H9 (cell line): ENCODE data around the gene CNOT6. TPM values are rescaled to one million over a fixed set of nuclear protein-coding genes. Genes with fewer than 3 reads are reported as not detected.

Source experiments
- DNase-seq: peaks from one replicate; pipeline ENCODE4 v3.0.0-alpha.2; 2017
- H2AFZ ChIP-seq: one replicate; pipeline ENCODE4 v1.6.1; 2013; ENCODE audit warnings: mild to moderate bottlenecking, low read length, control low read depth, moderate library complexity
- H2AK5ac ChIP-seq: 2 replicates; pipeline ENCODE4 v1.6.1; 2013; ENCODE audit warnings: low read length, control low read depth, mixed read lengths; ENCODE audit not compliant: insufficient read length
- H2BK120ac ChIP-seq: one replicate; pipeline ENCODE4 v1.6.1; 2013; ENCODE audit warnings: low read depth, mild to moderate bottlenecking, low read length, control low read depth, inconsistent platforms; ENCODE audit not compliant: poor library complexity, severe bottlenecking
- H2BK12ac ChIP-seq: 2 replicates; pipeline ENCODE4 v1.6.1; 2013; ENCODE audit warnings: low read length, control low read depth, mixed read lengths, low read depth; ENCODE audit not compliant: insufficient read length
- H2BK15ac ChIP-seq: 2 replicates; pipeline ENCODE4 v1.6.1; 2013; ENCODE audit warnings: low read depth, low read length, control low read depth
- H2BK20ac ChIP-seq: one replicate; pipeline ENCODE4 v1.6.1; 2013; ENCODE audit warnings: low read depth, mild to moderate bottlenecking, low read length, control low read depth, inconsistent platforms; ENCODE audit not compliant: poor library complexity, severe bottlenecking
- H2BK5ac ChIP-seq: 2 replicates; pipeline ENCODE4 v1.6.1; 2013; ENCODE audit warnings: low read length, control low read depth, mixed read lengths; ENCODE audit not compliant: insufficient read length
- H3K14ac ChIP-seq: 2 replicates; pipeline ENCODE4 v1.6.1; 2013; ENCODE audit warnings: low read length, control low read depth; ENCODE audit not compliant: insufficient read depth
- H3K18ac ChIP-seq: 2 replicates; pipeline ENCODE4 v1.6.1; 2013; ENCODE audit warnings: low read depth, mild to moderate bottlenecking, mixed read lengths, low read length, control low read depth; ENCODE audit not compliant: insufficient read length
- H3K23ac ChIP-seq: 2 replicates; pipeline ENCODE4 v1.6.1; 2013; ENCODE audit warnings: low read length, control low read depth, mixed read lengths, low read depth; ENCODE audit not compliant: insufficient read length
- H3K23me2 ChIP-seq: 2 replicates; pipeline ENCODE4 v1.6.1; 2013; ENCODE audit warnings: low read depth, mild to moderate bottlenecking, mixed read lengths, low read length, control low read depth; ENCODE audit not compliant: insufficient read length, poor library complexity, severe bottlenecking
- H3K27ac ChIP-seq: 2 replicates; pipeline ENCODE4 v1.5.1; 2013; ENCODE audit warnings: low read length, control low read depth, mixed read lengths, low read depth; ENCODE audit not compliant: insufficient read length
- H3K27me3 ChIP-seq: 2 replicates; pipeline ENCODE4 v1.6.1; 2013; ENCODE audit warnings: low read length, control low read depth, inconsistent platforms; ENCODE audit not compliant: insufficient read depth
- H3K4ac ChIP-seq: 2 replicates; pipeline ENCODE4 v1.6.1; 2013; ENCODE audit warnings: low read depth, mild to moderate bottlenecking, control low read depth, inconsistent platforms, low read length, moderate library complexity
- H3K4me1 ChIP-seq: 2 replicates; pipeline ENCODE4 v1.6.1; 2013; ENCODE audit warnings: low read length, control low read depth, inconsistent platforms; ENCODE audit not compliant: insufficient read depth
- H3K4me2 ChIP-seq: 2 replicates; pipeline ENCODE4 v1.6.1; 2013; ENCODE audit warnings: low read length, control low read depth, mixed read lengths; ENCODE audit not compliant: insufficient read length, insufficient read depth
- H3K56ac ChIP-seq: 2 replicates; pipeline ENCODE4 v1.6.1; 2013; ENCODE audit warnings: low read depth, mild to moderate bottlenecking, mixed read lengths, low read length, control low read depth; ENCODE audit not compliant: insufficient read length
- H3K79me1 ChIP-seq: 2 replicates; pipeline ENCODE4 v1.6.1; 2013; ENCODE audit warnings: low read depth, mild to moderate bottlenecking, moderate library complexity, low read length, control low read depth, inconsistent platforms; ENCODE audit not compliant: insufficient read depth, poor library complexity, severe bottlenecking
- H3K79me2 ChIP-seq: 2 replicates; pipeline ENCODE4 v1.6.1; 2013; ENCODE audit warnings: low read length, control low read depth, inconsistent platforms; ENCODE audit not compliant: insufficient read depth
- H3K9ac ChIP-seq: 2 replicates; pipeline ENCODE4 v1.6.1; 2013; ENCODE audit warnings: low read length, control low read depth, mixed read lengths; ENCODE audit not compliant: insufficient read length; ENCODE audit errors: extremely low read depth
- H3K9me3 ChIP-seq: one replicate; pipeline ENCODE4 v1.6.1; 2013; ENCODE audit warnings: low read depth, low read length, inconsistent platforms; ENCODE audit not compliant: control insufficient read depth
- H3T11ph ChIP-seq: one replicate; pipeline ENCODE4 v1.6.1; 2013; ENCODE audit warnings: mild to moderate bottlenecking, low read length, control low read depth, inconsistent platforms
- H4K20me1 ChIP-seq: one replicate; pipeline ENCODE4 v1.6.1; 2013; ENCODE audit not compliant: control insufficient read depth, insufficient read length, insufficient read depth
- H4K5ac ChIP-seq: 2 replicates; pipeline ENCODE4 v1.6.1; 2013; ENCODE audit warnings: low read depth, mild to moderate bottlenecking, mixed read lengths, low read length, control low read depth; ENCODE audit not compliant: insufficient read length
- H4K8ac ChIP-seq: replicated peaks from 2 replicates; pipeline ENCODE4 v1.6.1; 2013; ENCODE audit warnings: low read length, control low read depth, mixed read lengths, low read depth; ENCODE audit not compliant: insufficient read length
- H4K91ac ChIP-seq: 2 replicates; pipeline ENCODE4 v1.6.1; 2013; ENCODE audit warnings: low read depth, mild to moderate bottlenecking, moderate library complexity, mixed read lengths, low read length, control low read depth; ENCODE audit not compliant: insufficient read length
- H3K27ac Mint-ChIP-seq, 3 experiments: 2 replicates in 2 of 3; 3 replicates in 1 of 3; pipeline ENCODE4 v1.8.0; 2020 to 2021; ENCODE audit warnings: mixed read lengths in 3 of 3, mild to moderate bottlenecking in 1 of 3, moderate library complexity in 1 of 3
- H3K27me3 Mint-ChIP-seq: 2 replicates; pipeline ENCODE4 v1.8.0; 2021; ENCODE audit warnings: low read depth, mild to moderate bottlenecking, moderate library complexity, mixed read lengths
- H3K36me3 Mint-ChIP-seq, 3 experiments: 2 replicates in 2 of 3; 3 replicates in 1 of 3; pipeline ENCODE4 v1.8.0; 2020 to 2021; ENCODE audit warnings: low read depth in 3 of 3, mixed read lengths in 3 of 3; ENCODE audit not compliant: insufficient read depth in 1 of 3
- H3K4me1 Mint-ChIP-seq, 2 experiments: 2 replicates each; pipeline ENCODE4 v1.8.0; 2020; ENCODE audit warnings: mixed read lengths in 2 of 2
- H3K4me3 Mint-ChIP-seq, 2 experiments: 2 replicates in 1 of 2; 3 replicates in 1 of 2; pipeline ENCODE4 v1.8.0; 2020 to 2021; ENCODE audit warnings: mild to moderate bottlenecking in 2 of 2, mixed read lengths in 2 of 2, moderate library complexity in 1 of 2
- H3K9me3 Mint-ChIP-seq, 2 experiments: 2 replicates in 1 of 2; 3 replicates in 1 of 2; pipeline ENCODE4 v1.8.0; 2020; ENCODE audit warnings: mild to moderate bottlenecking in 2 of 2, mixed read lengths in 2 of 2, moderate library complexity in 1 of 2
- WGBS: extraction: QIAGEN DNeasy Blood & Tissue Kit; methylation state at CpG from one replicate; pipeline ENCODE4 v1.1.7; 2013; ENCODE audit warnings: missing lambda C conversion rate, low lambda C conversion rate, mixed read lengths; ENCODE audit not compliant: insufficient read length; ENCODE audit errors: extremely low coverage; 5-methylcytosine and 5-hydroxymethylcytosine counted together
- total RNA-seq: library from RNA; stranded (reverse); gene quantifications from 2 replicates; pipeline ENCODE4 v1.2.1, GENCODE V29; 2021
- TF ChIP-seq, protein P1 (sequence below): fragments of 200-600 bp; sonication (generic); conservative IDR thresholded peaks from 3 replicates; pipeline ENCODE4 v1.8.0; 2021; ENCODE audit warnings: antibody characterized with exemption, mild to moderate bottlenecking

The CNOT6 gene
- total RNA-seq, 1 experiment from 2014 or later = 45.0 TPM

DNA sequence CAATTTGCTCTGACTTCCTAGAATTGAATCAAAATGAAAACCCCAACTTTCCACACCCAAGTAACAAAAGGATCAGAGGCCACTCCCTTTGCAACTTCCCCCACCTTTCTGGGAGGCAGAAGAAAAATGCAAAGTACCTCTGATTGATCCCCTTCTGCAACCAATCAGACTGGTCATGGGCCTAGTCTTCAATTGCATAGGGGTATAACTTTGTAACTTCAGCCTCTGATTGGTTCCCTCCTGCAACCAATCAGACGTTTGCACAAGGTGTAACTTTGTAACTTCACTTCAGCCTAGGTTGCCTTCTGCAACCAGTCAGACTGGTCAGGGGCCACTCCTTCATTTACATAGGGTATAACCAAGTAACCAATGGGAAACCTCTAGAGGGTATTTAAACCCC lies 38.3 kb upstream of the CNOT6 start:
- no peak overlapping the region for H4K5ac ChIP-seq
- no CpG with 5 or more reads among the region's 1 CpG for WGBS
- Mint-ChIP-seq H3K4me1 (no peaks in the 10 kb centered on the region), H3K27me3 (peaks cover 12% of the 10 kb centered on the region), H3K36me3 (peaks cover 7 to 21% (median 11%) of the 10 kb centered on the region in 3 experiments), H3K9me3 (peaks cover 24 to 35% of the 10 kb centered on the region in 2 experiments), H3K4me3 (no peak overlapping the region), H3K27ac (no peak overlapping the region; a peak in 1 of 7 replicates)
- TF ChIP-seq, protein P1, sequence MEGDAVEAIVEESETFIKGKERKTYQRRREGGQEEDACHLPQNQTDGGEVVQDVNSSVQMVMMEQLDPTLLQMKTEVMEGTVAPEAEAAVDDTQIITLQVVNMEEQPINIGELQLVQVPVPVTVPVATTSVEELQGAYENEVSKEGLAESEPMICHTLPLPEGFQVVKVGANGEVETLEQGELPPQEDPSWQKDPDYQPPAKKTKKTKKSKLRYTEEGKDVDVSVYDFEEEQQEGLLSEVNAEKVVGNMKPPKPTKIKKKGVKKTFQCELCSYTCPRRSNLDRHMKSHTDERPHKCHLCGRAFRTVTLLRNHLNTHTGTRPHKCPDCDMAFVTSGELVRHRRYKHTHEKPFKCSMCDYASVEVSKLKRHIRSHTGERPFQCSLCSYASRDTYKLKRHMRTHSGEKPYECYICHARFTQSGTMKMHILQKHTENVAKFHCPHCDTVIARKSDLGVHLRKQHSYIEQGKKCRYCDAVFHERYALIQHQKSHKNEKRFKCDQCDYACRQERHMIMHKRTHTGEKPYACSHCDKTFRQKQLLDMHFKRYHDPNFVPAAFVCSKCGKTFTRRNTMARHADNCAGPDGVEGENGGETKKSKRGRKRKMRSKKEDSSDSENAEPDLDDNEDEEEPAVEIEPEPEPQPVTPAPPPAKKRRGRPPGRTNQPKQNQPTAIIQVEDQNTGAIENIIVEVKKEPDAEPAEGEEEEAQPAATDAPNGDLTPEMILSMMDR = no peak
- no peaks in the 10 kb centered on the region for H3K79me1 ChIP-seq
- H2BK20ac ChIP-seq = no peak overlapping the region
- no peak overlapping the region for H3T11ph ChIP-seq
- H3K14ac ChIP-seq = no peak overlapping the region
- no peak overlapping the region for H3K27ac ChIP-seq
- no peak overlapping the region for H3K4ac ChIP-seq
- H3K79me2 ChIP-seq = no peaks in the 10 kb centered on the region
- H2AK5ac ChIP-seq = no peak overlapping the region
- H3K23ac ChIP-seq = no peak overlapping the region
- H3K4me1 ChIP-seq = no peaks in the 10 kb centered on the region
- no peaks in the 10 kb centered on the region for H3K23me2 ChIP-seq
- no peak overlapping the region for H3K56ac ChIP-seq
- H2BK5ac ChIP-seq = no peak overlapping the region
- no peak overlapping the region for H4K91ac ChIP-seq
- no peak overlapping the region for H3K4me2 ChIP-seq
- no peak overlapping the region for H2BK120ac ChIP-seq
- H2BK12ac ChIP-seq = no peak overlapping the region
- H4K20me1 ChIP-seq = no peaks in the 10 kb centered on the region
- DNase-seq = no peak
- H3K18ac ChIP-seq = no peak overlapping the region
- no peaks in the 10 kb centered on the region for H3K27me3 ChIP-seq
- no peak overlapping the region for H4K8ac ChIP-seq
- H3K9ac ChIP-seq = no peak overlapping the region
- H3K9me3 ChIP-seq = no peaks in the 10 kb centered on the region
- no peak overlapping the region for H2AFZ ChIP-seq
- no peak overlapping the region for H2BK15ac ChIP-seq
